Right lobe of liver (tissue), 6 donors: ENCODE measurements around the gene KCNT1. TPM values are rescaled to one million over a fixed set of nuclear protein-coding genes. Genes with fewer than 3 reads are reported as not detected.

Source experiments
- ATAC-seq, 4 donors: fragments of 200-7000 bp; cut with Tn5 transposase; one replicate each; pipeline ENCODE4 v1.9.1; 2020; ENCODE audit warnings: mild to moderate bottlenecking in 4 of 4, moderate library complexity in 4 of 4
- DNase-seq, 3 donors: peaks; one replicate each; pipeline ENCODE4 v3.0.0-alpha.2; 2020
- H3K27ac ChIP-seq, 3 donors: fragments of 200-600 bp; one replicate each; pipeline ENCODE4 v1.8.0; 2022
- H3K27me3 ChIP-seq, 2 donors: fragments of 200-600 bp; one replicate each; pipeline ENCODE4 v1.8.0; 2022
- H3K36me3 ChIP-seq, 4 donors: fragments of 200-600 bp; sonication (generic) in 1 of 4; one replicate each; pipeline versions ENCODE4 v1.5.1 to v1.8.0; 2017 to 2022; ENCODE audit warnings: control low read depth in 1 of 4
- H3K4me1 ChIP-seq, 4 donors: fragments of 200-600 bp; sonication (generic) in 1 of 4; one replicate each; pipeline versions ENCODE4 v1.5.1 to v1.8.0; 2017 to 2022; ENCODE audit warnings: control low read depth in 1 of 4
- H3K4me3 ChIP-seq, 3 donors: fragments of 200-600 bp; one replicate each; pipeline ENCODE4 v1.8.0; 2022
- H3K9me3 ChIP-seq, 4 donors: fragments of 200-600 bp; sonication (generic) in 1 of 4; one replicate each; pipeline versions ENCODE4 v1.5.1 to v1.8.0; 2017 to 2022; ENCODE audit warnings: control low read depth in 1 of 4
- CTCF ChIP-seq, 4 donors: fragments of 200-600 bp in 3 of 4; fragments of 450-650 bp in 1 of 4; IDR thresholded peaks; one replicate each; pipeline versions ENCODE4 v1.5.1 to v1.8.0; 2016 to 2022; ENCODE audit warnings: antibody characterized with exemption in 4 of 4, mild to moderate bottlenecking in 2 of 4
- POLR2A ChIP-seq: fragments of 450-650 bp; IDR thresholded peaks from one replicate; pipeline ENCODE4 v1.6.1; 2017; ENCODE audit warnings: antibody characterized with exemption, mild to moderate bottlenecking
- WGBS: methylation state at CpG from one replicate; pipeline ENCODE4 v1.1.6; 2018; ENCODE audit warnings: low coverage, low lambda C conversion rate; ENCODE audit not compliant: insufficient coverage; ENCODE audit errors: missing lambda C conversion rate; 5-methylcytosine and 5-hydroxymethylcytosine counted together
- intact Hi-C, 2 donors: fragments of 100-400 bp; cut with DNase I; formaldehyde crosslinking; loops; one replicate each; pipeline versions ENCODE4 v1.11.2 to v1.14.1; 2022
- total RNA-seq, 6 experiments: library from RNA; depleted of rRNA in 2 of 6; stranded (reverse); fragments of >200 nt in 2 of 6; fragmentation: NEBNext Ultra II Directional in 3 of 6; extraction: Animal tissue kit (Norgen Biotek cat#: 25700) in 3 of 6; gene quantifications; one replicate each; pipeline versions ENCODE4 v1.1.0 to v1.2.4, GENCODE V29; 2016 to 2023
- donor health status: DM: no; HTN: yes; CAD: no.
- donor health status: DM: no; HTN: no; CAD: no.
- donor health status: DM: no; HTN: no; CAD: no.
- donor health status: DM: no; HTN: yes; CAD: no.
- donor health status: DM: no; HTN: yes; CAD: no.

KCNT1 gene
- total RNA-seq, 6 experiments from 2014 or later = not detected

- H3K4me1 ChIP-seq = no peaks in the 10 kb centered on the region
- H3K27ac ChIP-seq = no peak overlapping the region
- no peaks in the 10 kb centered on the region for H3K9me3 ChIP-seq
- TF ChIP-seq POLR2A (no peak), CTCF (IDR thresholded peaks at IDR 0.05) (no peak)
- H3K27me3 ChIP-seq = peaks cover 0 to 3% of the 10 kb centered on the region in 2 donors
- intact Hi-C loops = no loop called here
- no peak for ATAC-seq
- WGBS = 82% methylated on average over 6 of the region's 16 CpGs
- H3K36me3 ChIP-seq = no peaks in the 10 kb centered on the region
- H3K4me3 ChIP-seq = no peak overlapping the region
- no peak for DNase-seq
Measured at GRCh38 chr9:135696446-135696845, 5.5 kb upstream of the KCNT1 start.

GRCh38 chr9:135697226-135697625, 4.8 kb upstream of the KCNT1 start:
- no peak overlapping the region for H3K4me3 ChIP-seq
- WGBS = 43% methylated on average over 4 of the region's 15 CpGs
- H3K9me3 ChIP-seq = no peaks in the 10 kb centered on the region
- no peaks in the 10 kb centered on the region for H3K36me3 ChIP-seq
- no peak for DNase-seq
- H3K27ac ChIP-seq = no peak overlapping the region
- peaks cover 0 to 5% (median 0%) of the 10 kb centered on the region in 4 donors for H3K4me1 ChIP-seq
- no peak for ATAC-seq
- intact Hi-C loops = no loop called here
- H3K27me3 ChIP-seq = peaks cover 0 to 8% of the 10 kb centered on the region in 2 donors
- TF ChIP-seq CTCF (IDR thresholded peaks at IDR 0.05) = no peak
- TF ChIP-seq POLR2A = no peak

GRCh38 chr9:135698236-135698635, 3.7 kb upstream of the KCNT1 start:
- ATAC-seq = no peak
- DNase-seq = no peak
- WGBS = 50% methylated on average over 2 of the region's 21 CpGs
- intact Hi-C loops = no loop called here
- Histone ChIP-seq H3K4me3 (no peak overlapping the region), H3K27ac (no peak overlapping the region), H3K9me3 (no peaks in the 10 kb centered on the region), H3K27me3 (peaks cover 0 to 9% of the 10 kb centered on the region in 2 donors), H3K4me1 (peaks cover 0 to 5% (median 0%) of the 10 kb centered on the region in 4 donors), H3K36me3 (no peaks in the 10 kb centered on the region)
- TF ChIP-seq CTCF (IDR thresholded peaks at IDR 0.05) (no peak), POLR2A (no peak)

- DNase-seq = no peak
- WGBS = no CpG with 5 or more reads among the region's 19 CpGs
- TF ChIP-seq CTCF (IDR thresholded peaks at IDR 0.05) (no peak), POLR2A (no peak)
- Histone ChIP-seq H3K4me1 (peaks cover 0 to 5% (median 0%) of the 10 kb centered on the region in 4 donors), H3K27me3 (peaks cover 0 to 9% of the 10 kb centered on the region in 2 donors), H3K9me3 (no peaks in the 10 kb centered on the region), H3K36me3 (no peaks in the 10 kb centered on the region), H3K4me3 (no peak overlapping the region), H3K27ac (no peak overlapping the region)
- intact Hi-C loops = no loop called here
- no peak for ATAC-seq
Measured at GRCh38 chr9:135698767-135699166, 3.2 kb upstream of the KCNT1 start.

GRCh38 chr9:135699440-135699839, 2.5 kb upstream of the KCNT1 start, which contains the start of gene SOHLH1:
Gene SOHLH1 (minus strand): TSS chr9:135699481. CDS start chr9:135699467, 14 bp downstream.
- Histone ChIP-seq H3K36me3 (no peaks in the 10 kb centered on the region), H3K27ac (no peak within 1 kb of the TSS), H3K9me3 (no peaks in the 10 kb centered on the region), H3K27me3 (peaks cover 0 to 9% of the 10 kb centered on the region in 2 donors), H3K4me3 (no peak within 1 kb of the TSS), H3K4me1 (peaks cover 0 to 5% (median 0%) of the 10 kb centered on the region in 4 donors)
- 81% methylated on average over 10 of the region's 30 CpGs for WGBS
- ATAC-seq = no peak
- no peak for DNase-seq
- TF ChIP-seq POLR2A (no peak), CTCF (IDR thresholded peaks at IDR 0.05) (no peak)
- intact Hi-C loops = no loop called here
